Peyer's patch (tissue), 4 donors: Measurements from ENCODE around the gene CCDC88A. TPM values are rescaled to one million over a fixed set of nuclear protein-coding genes. Genes with fewer than 3 reads are reported as not detected.

Experiments
- DNase-seq, 3 donors: peaks; one replicate each; pipeline ENCODE4 v3.0.0-alpha.2; 2017 to 2019
- H3K27ac ChIP-seq, 4 donors: fragments of 200-600 bp; sonication (generic); one replicate each; pipeline ENCODE4 v1.5.1; 2016 to 2019
- H3K27me3 ChIP-seq, 2 donors: fragments of 200-600 bp; sonication (generic); one replicate each; pipeline ENCODE4 v1.5.1; 2019
- H3K36me3 ChIP-seq, 3 donors: fragments of 200-600 bp; sonication (generic); one replicate each; pipeline ENCODE4 v1.5.1; 2016 to 2019
- H3K4me1 ChIP-seq, 4 donors: fragments of 200-600 bp; sonication (generic); one replicate each; pipeline ENCODE4 v1.5.1; 2016 to 2019
- H3K4me3 ChIP-seq, 4 donors: fragments of 200-600 bp; sonication (generic); 1 replicate in 3 of 4; 2 replicates in 1 of 4; pipeline ENCODE4 v1.5.1; 2016 to 2019; ENCODE audit warnings: mild to moderate bottlenecking in 1 of 4
- H3K9me3 ChIP-seq, 4 donors: fragments of 200-600 bp; sonication (generic); one replicate each; pipeline ENCODE4 v1.5.1; 2016 to 2019; ENCODE audit warnings: mild to moderate bottlenecking in 1 of 4
- POLR2A ChIP-seq, 2 donors: fragments of 450-650 bp; IDR thresholded peaks; one replicate each; pipeline ENCODE4 v1.5.1; 2017; ENCODE audit warnings: antibody characterized with exemption in 2 of 2, mild to moderate bottlenecking in 2 of 2, moderate library complexity in 2 of 2
- total RNA-seq, 4 donors: library from RNA; depleted of rRNA; stranded (reverse); fragments of >200 nt; gene quantifications; one replicate each; pipeline ENCODE4 v1.1.0, GENCODE V29; 2016
- TF ChIP-seq, protein P1 (sequence below), 6 experiments: fragments of 450-650 bp in 4 of 6; fragments of 200-600 bp in 2 of 6; sonication (generic) in 1 of 6; IDR thresholded peaks; one replicate each; pipeline ENCODE4 v1.5.1; 2017 to 2019; ENCODE audit warnings: antibody characterized with exemption in 6 of 6, mild to moderate bottlenecking in 3 of 6, moderate library complexity in 1 of 6

CCDC88A gene
- total RNA-seq, 4 donors from 2014 or later: 7.7 to 95.7 (median 16.9) TPM

DNA sequence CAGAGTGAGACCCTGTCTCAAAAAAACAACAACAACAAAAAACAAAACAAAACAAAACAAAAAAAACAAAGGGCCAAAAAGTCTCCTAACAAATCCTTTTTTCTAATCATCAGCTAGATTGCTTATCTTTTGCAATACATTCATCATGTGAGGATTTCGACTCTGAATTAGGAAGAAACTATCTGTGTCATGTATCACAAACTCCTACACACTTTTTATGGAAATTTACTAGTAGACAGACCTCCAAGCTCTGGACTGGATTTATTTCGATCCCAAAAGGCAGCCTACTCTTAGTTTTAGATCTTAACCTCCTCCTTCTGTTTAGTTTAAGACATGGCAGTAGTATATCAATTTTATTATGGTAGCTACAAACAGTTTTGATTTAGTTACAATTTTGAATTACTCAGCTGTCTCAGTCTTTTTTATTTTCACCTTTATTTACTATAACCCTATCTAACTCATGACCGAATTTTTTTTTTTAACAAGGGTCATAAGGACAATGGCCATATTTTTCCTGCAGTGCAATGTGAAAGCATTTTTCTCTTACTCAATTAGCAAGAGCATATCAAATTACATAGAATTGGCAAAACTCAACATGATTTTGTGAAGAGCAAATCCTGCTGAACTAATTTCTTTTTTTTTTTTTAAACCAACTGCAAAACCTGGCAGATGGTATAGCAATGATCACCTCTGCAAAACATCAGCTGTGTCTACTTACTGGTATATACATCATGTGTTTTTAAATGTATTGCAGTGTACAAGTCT is 10.7 kb upstream of the CCDC88A start:
- DNase-seq: no peak
- no peak for TF ChIP-seq POLR2A (IDR thresholded peaks at IDR 0.05)
- TF ChIP-seq, protein P1, sequence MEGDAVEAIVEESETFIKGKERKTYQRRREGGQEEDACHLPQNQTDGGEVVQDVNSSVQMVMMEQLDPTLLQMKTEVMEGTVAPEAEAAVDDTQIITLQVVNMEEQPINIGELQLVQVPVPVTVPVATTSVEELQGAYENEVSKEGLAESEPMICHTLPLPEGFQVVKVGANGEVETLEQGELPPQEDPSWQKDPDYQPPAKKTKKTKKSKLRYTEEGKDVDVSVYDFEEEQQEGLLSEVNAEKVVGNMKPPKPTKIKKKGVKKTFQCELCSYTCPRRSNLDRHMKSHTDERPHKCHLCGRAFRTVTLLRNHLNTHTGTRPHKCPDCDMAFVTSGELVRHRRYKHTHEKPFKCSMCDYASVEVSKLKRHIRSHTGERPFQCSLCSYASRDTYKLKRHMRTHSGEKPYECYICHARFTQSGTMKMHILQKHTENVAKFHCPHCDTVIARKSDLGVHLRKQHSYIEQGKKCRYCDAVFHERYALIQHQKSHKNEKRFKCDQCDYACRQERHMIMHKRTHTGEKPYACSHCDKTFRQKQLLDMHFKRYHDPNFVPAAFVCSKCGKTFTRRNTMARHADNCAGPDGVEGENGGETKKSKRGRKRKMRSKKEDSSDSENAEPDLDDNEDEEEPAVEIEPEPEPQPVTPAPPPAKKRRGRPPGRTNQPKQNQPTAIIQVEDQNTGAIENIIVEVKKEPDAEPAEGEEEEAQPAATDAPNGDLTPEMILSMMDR (IDR thresholded peaks at IDR 0.05): no peak
- H3K27ac ChIP-seq: no peak overlapping the region

DNA sequence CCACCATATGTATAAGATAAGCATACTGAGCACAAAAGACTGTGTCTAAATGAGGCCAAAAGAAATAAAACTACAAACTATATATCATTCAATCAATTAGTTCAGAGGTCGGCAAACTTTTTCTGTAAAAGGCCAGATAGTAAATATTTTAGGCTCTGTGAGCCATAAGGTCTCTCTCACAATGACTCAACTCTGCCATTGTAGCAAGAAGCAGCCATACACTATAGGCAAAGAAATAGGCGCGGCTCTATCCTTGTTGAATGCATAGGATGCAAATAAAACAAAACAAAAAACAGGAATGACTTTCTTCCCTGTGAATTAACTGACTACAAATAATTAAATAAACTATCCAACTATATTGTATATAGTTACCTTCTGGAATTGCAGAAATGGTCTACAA is 8.6 kb upstream of the CCDC88A start:
- H3K27ac ChIP-seq: no peak overlapping the region
- DNase-seq: no peak
- TF ChIP-seq POLR2A (IDR thresholded peaks at IDR 0.05): no peak
- TF ChIP-seq, protein P1 (IDR thresholded peaks at IDR 0.05): no peak
- H3K4me3 ChIP-seq: no peak overlapping the region
- H3K9me3 ChIP-seq: no peaks in the 10 kb centered on the region
- H3K4me1 ChIP-seq: no peaks in the 10 kb centered on the region
- no peaks in the 10 kb centered on the region for H3K36me3 ChIP-seq
- H3K27me3 ChIP-seq: no peaks in the 10 kb centered on the region

More for the DNA sequence above, 10.7 kb upstream of the CCDC88A start:
- no peaks in the 10 kb centered on the region for H3K4me1 ChIP-seq
- no peaks in the 10 kb centered on the region for H3K36me3 ChIP-seq
- H3K4me3 ChIP-seq: no peak overlapping the region
- no peaks in the 10 kb centered on the region for H3K9me3 ChIP-seq
- no peaks in the 10 kb centered on the region for H3K27me3 ChIP-seq

DNA sequence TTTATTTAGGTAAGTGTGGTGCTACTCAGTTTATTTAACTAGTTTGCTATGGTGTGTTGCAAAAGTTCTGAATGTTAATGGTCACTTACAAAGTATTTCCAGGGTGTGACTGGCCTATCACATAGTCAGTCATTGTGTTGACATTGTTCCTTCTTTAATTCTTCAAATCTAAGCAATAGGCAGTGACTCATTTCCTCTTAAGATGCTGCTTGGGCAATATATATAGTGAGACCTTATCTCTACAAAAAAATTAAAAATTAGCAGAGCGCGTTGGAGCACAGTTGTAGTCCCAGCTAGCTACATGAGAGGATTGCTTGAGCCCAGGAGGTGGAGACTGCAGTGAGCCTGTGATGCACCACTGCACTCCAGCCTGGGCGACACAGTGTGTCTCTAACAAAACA is 5.8 kb upstream of the CCDC88A start:
- no peak for DNase-seq
- H3K4me3 ChIP-seq: no peak overlapping the region
- H3K27me3 ChIP-seq: no peaks in the 10 kb centered on the region
- no peak overlapping the region for H3K27ac ChIP-seq
- H3K36me3 ChIP-seq: no peaks in the 10 kb centered on the region
- H3K9me3 ChIP-seq: no peaks in the 10 kb centered on the region
- TF ChIP-seq POLR2A (IDR thresholded peaks at IDR 0.05): no peak
- TF ChIP-seq, protein P1 (IDR thresholded peaks at IDR 0.05): no peak
- H3K4me1 ChIP-seq: peaks cover 0 to 5% (median 0%) of the 10 kb centered on the region in 4 donors

DNA sequence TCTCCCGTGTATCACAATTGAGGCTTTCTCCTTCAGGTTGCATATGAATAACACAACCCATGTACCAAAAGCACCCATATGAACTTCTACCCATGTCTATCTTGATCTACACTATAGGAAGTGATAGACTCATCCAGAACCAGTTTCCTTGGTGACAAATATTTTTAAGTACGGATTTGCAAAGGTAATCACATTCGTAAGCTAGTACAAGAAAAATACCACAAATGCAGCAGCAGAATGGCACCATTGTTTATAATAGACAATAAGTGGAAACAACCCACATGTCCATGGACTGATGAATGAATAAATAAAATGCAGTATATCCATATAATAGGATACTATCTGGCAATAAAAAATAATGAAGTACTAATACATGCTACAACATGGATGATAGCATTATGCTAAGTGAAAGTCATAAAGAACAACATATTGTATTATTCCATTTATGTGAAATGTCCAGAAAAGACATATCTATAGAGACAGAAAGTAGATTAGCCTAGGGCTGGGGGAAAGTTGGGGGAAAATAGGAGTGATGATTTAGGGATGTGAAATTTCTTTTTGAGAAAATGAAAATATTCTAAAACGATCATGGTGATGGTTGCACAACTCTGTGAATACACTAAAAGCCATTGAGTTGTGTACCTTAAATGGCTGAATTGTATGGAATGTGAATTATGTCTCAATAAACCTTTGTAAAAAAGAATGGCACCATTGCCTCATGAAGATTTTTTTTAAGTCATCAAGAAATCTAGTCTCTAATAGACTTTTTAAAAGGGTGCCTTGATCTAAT is 3.4 kb upstream of the CCDC88A start:
- H3K27ac ChIP-seq: no peak overlapping the region

DNA sequence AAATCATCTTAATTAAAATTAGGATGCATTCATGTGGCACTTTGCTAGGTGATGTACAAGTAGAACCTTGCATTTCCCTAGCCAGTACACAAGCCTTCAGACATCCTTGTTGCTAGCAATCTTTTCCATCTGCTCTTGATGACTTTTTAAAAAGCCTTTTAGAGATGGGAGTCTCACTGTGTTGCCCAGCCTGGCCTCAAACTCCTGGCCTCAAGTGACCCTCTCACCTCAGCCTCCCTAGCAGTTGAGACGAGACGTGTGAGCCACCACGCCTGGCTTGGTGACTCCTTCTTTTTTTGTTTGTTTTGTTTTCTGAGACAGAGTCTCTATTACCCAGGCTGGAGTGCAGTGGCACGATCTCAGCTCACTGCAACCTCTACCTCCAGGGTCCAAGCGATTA is 1.7 kb upstream of the CCDC88A start:
- Histone ChIP-seq H3K9me3 (no peaks in the 10 kb centered on the region), H3K36me3 (no peaks in the 10 kb centered on the region), H3K27me3 (no peaks in the 10 kb centered on the region), H3K4me3 (no peak overlapping the region), H3K4me1 (peaks cover 0 to 6% (median 3%) of the 10 kb centered on the region in 4 donors), H3K27ac (no peak overlapping the region)
- TF ChIP-seq, protein P1 (IDR thresholded peaks at IDR 0.05): no peak
- TF ChIP-seq POLR2A (IDR thresholded peaks at IDR 0.05): no peak
- no peak for DNase-seq

More for the DNA sequence above, 3.4 kb upstream of the CCDC88A start:
- H3K27me3 ChIP-seq: no peaks in the 10 kb centered on the region
- no peaks in the 10 kb centered on the region for H3K9me3 ChIP-seq
- no peak overlapping the region for H3K4me3 ChIP-seq
- H3K36me3 ChIP-seq: no peaks in the 10 kb centered on the region
- no peak for DNase-seq
- TF ChIP-seq, protein P1 (IDR thresholded peaks at IDR 0.05): no peak
- no peak for TF ChIP-seq POLR2A (IDR thresholded peaks at IDR 0.05)
- peaks cover 0 to 6% (median 3%) of the 10 kb centered on the region in 4 donors for H3K4me1 ChIP-seq
